HepG2 (cell line): ENCODE data around the gene SHANK3.

Experiments
- KDM4B ChIP-seq: sonication (generic); formaldehyde crosslinking; IDR thresholded peaks from 2 replicates; pipeline ENCODE4 v1.4.0; 2020; ENCODE audit warnings: missing genetic modification reagents
- RAD21 ChIP-seq: fragments of 450-650 bp; formaldehyde crosslinking; IDR thresholded peaks from 2 replicates; pipeline ENCODE4 v1.5.0; 2020; ENCODE audit warnings: mild to moderate bottlenecking
- SIN3B ChIP-seq: fragments of 150-350 bp; IDR thresholded peaks from 2 replicates; pipeline ENCODE4 v1.6.1; 2014; ENCODE audit warnings: low read length
- TCF7 ChIP-seq: sonication (generic); IDR thresholded peaks from 2 replicates; pipeline ENCODE4 v1.6.1; 2016; ENCODE audit warnings: antibody characterized with exemption, low read depth
- ZFAT ChIP-seq: sonication (generic); formaldehyde crosslinking; conservative IDR thresholded peaks from 2 replicates; pipeline ENCODE4 v1.8.1; 2023; ENCODE audit warnings: missing genetic modification reagents, inconsistent platforms
- ZNF138 ChIP-seq: sonication (generic); formaldehyde crosslinking; IDR thresholded peaks from 2 replicates; pipeline ENCODE4 v1.5.0; 2020; ENCODE audit warnings: mild to moderate bottlenecking, low read depth, missing genetic modification reagents
- ZNF282 ChIP-seq: fragments of 450-650 bp; IDR thresholded peaks from 2 replicates; pipeline ENCODE4 v1.6.1; 2018; ENCODE audit not compliant: partially characterized antibody
- ZNF670 ChIP-seq: sonication (generic); formaldehyde crosslinking; IDR thresholded peaks from 2 replicates; pipeline ENCODE4 v1.8.0; 2022; ENCODE audit warnings: mild to moderate bottlenecking, missing genetic modification reagents, borderline replicate concordance
- TF ChIP-seq, protein P1 (sequence below): IDR thresholded peaks from 2 replicates; pipeline ENCODE4 v1.6.1; 2016; ENCODE audit warnings: mild to moderate bottlenecking, missing biosample characterization, missing genetic modification reagents
- TF ChIP-seq, protein P2 (sequence below): sonication (generic); formaldehyde crosslinking; conservative IDR thresholded peaks from 2 replicates; pipeline ENCODE4 v1.4.0; 2020; ENCODE audit warnings: missing genetic modification reagents

DNA sequence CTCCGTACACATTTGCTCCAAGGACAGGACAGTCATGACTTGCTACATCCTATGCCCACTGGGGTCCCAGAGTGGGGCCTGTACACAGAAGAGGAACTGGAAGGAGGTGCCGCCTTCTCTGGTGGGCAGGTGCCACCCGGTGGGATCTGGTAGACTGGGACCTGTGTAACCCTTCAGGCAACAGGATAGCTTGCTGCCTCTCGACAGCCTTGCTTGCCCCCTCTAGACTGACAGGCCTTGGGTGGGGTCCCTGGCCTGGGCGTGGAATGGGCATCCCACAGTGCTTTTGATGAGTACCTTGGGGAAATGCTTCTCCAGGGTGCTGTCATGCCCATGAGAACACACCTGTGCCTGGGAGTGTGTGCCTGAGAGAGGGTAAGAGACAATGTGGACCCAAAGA is 15.8 kb downstream of the SHANK3 start:
- TF ChIP-seq TCF7, result no peak
- TF ChIP-seq SIN3B, result no peak
- no peak for TF ChIP-seq ZNF138 (CRISPR knock-in tag)
- TF ChIP-seq, protein P1, sequence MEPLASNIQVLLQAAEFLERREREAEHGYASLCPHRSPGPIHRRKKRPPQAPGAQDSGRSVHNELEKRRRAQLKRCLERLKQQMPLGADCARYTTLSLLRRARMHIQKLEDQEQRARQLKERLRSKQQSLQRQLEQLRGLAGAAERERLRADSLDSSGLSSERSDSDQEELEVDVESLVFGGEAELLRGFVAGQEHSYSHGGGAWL (CRISPR knock-in tag), result no peak
- TF ChIP-seq RAD21 (CRISPR knock-in tag), result no peak
- TF ChIP-seq, protein P2, sequence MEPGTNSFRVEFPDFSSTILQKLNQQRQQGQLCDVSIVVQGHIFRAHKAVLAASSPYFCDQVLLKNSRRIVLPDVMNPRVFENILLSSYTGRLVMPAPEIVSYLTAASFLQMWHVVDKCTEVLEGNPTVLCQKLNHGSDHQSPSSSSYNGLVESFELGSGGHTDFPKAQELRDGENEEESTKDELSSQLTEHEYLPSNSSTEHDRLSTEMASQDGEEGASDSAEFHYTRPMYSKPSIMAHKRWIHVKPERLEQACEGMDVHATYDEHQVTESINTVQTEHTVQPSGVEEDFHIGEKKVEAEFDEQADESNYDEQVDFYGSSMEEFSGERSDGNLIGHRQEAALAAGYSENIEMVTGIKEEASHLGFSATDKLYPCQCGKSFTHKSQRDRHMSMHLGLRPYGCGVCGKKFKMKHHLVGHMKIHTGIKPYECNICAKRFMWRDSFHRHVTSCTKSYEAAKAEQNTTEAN (CRISPR knock-in tag), result no peak
- TF ChIP-seq KDM4B (CRISPR knock-in tag), result no peak
- TF ChIP-seq ZNF670 (CRISPR knock-in tag), result no peak
- TF ChIP-seq ZNF282, result no peak
- TF ChIP-seq ZFAT (CRISPR knock-in tag), result no peak
